GM21576 (cell line): ENCODE results near the gene SLC51B.
"Not testable (repeated sequence)": the region's sequence is repeated elsewhere in the genome, so short reads cannot be mapped to it uniquely, and the experiment has no call there.

Experiments
- ATAC-seq: cut with Tn5 transposase; IDR thresholded peaks from one replicate; pipeline ENCODE4 v1.9.1; 2021; ENCODE audit warnings: mild to moderate bottlenecking, moderate library complexity; ENCODE audit not compliant: unreplicated experiment

The SLC51B gene

GRCh38 chr15:65096481-65097385 is 51.5 kb downstream of the SLC51B start:
- ATAC-seq, result no peak

- ATAC-seq, result no peak
These were observed 52.6 kb downstream of the SLC51B start for GRCh38 chr15:65097651-65098263.

GRCh38 chr15:65099336-65099735 is 54.1 kb downstream of the SLC51B start:
- ATAC-seq, result no peak

- ATAC-seq, result not testable (repeated sequence)
These were observed 54.6 kb downstream of the SLC51B start for GRCh38 chr15:65099801-65100200.

GRCh38 chr15:65100442-65100841 is 55.3 kb downstream of the SLC51B start:
- no peak for ATAC-seq

- ATAC-seq, result no peak
These were observed 56.3 kb downstream of the SLC51B start for GRCh38 chr15:65101411-65101890.

- ATAC-seq, result no peak
These were observed 56.9 kb downstream of the SLC51B start for GRCh38 chr15:65101891-65102708.

GRCh38 chr15:65102912-65103311 is 57.7 kb downstream of the SLC51B start:
- no peak for ATAC-seq
